Brain microvascular endothelial cell (primary cell): ENCODE measurements around the gene PITPNC1.

Experiments
- DNase-seq: peaks from one replicate; pipeline ENCODE4 v3.0.0-alpha.2; 2020
- H3K27ac ChIP-seq: fragments of 250-450 bp; sonication (Bioruptor Pico); 2 replicates; pipeline ENCODE4 v1.5.1; 2020; ENCODE audit warnings: mild to moderate bottlenecking, moderate library complexity
- H3K27me3 ChIP-seq: fragments of 250-450 bp; sonication (Bioruptor Pico); replicated peaks from 2 replicates; pipeline ENCODE4 v1.5.1; 2020; ENCODE audit warnings: mild to moderate bottlenecking
- H3K36me3 ChIP-seq: fragments of 250-450 bp; sonication (Bioruptor Pico); replicated peaks from 2 replicates; pipeline ENCODE4 v1.5.1; 2020; ENCODE audit warnings: mild to moderate bottlenecking
- H3K4me3 ChIP-seq: 2 replicates; pipeline ENCODE4 v1.5.1; 2011; ENCODE audit warnings: low read depth, mild to moderate bottlenecking, control low read depth, low read length, moderate library complexity
- CTCF ChIP-seq: IDR thresholded peaks from 2 replicates; pipeline ENCODE4 v1.5.1; 2011; ENCODE audit warnings: low read depth, mild to moderate bottlenecking, moderate library complexity, low read length, control low read depth, inconsistent platforms; ENCODE audit errors: missing control alignments
- in situ Hi-C: cut with HindIII; loops from 2 replicates; pipeline ENCODE4 v1.10.0; 2017; ENCODE audit warnings: low sequenced_read_pairs, low pct_ligation_motif_present

Gene PITPNC1

GRCh38 chr17:67671493-67671892, 294.4 kb downstream of the PITPNC1 start:
- Histone ChIP-seq H3K27me3 (no peaks in the 10 kb centered on the region), H3K4me3 (no peak overlapping the region), H3K27ac (no peak overlapping the region), H3K36me3 (no peaks in the 10 kb centered on the region)
- no peak for DNase-seq
- in situ Hi-C loops, result no loop called here
- no peak for TF ChIP-seq CTCF

GRCh38 chr17:67672592-67673335, 295.7 kb downstream of the PITPNC1 start:
- TF ChIP-seq CTCF, result no peak
- no peak for DNase-seq
- no peaks in the 10 kb centered on the region for H3K36me3 ChIP-seq
- H3K27ac ChIP-seq, result no peak overlapping the region
- in situ Hi-C loops, result no loop called here
- no peaks in the 10 kb centered on the region for H3K27me3 ChIP-seq
- no peak overlapping the region for H3K4me3 ChIP-seq

- Histone ChIP-seq H3K27ac (no peak overlapping the region), H3K4me3 (no peak overlapping the region), H3K27me3 (no peaks in the 10 kb centered on the region), H3K36me3 (no peaks in the 10 kb centered on the region)
- in situ Hi-C loops, result no loop called here
- no peak for DNase-seq
- no peak for TF ChIP-seq CTCF
These were observed 298.4 kb downstream of the PITPNC1 start for GRCh38 chr17:67675481-67675880.

- Histone ChIP-seq H3K4me3 (no peak overlapping the region), H3K27me3 (no peaks in the 10 kb centered on the region), H3K27ac (no peak overlapping the region), H3K36me3 (no peaks in the 10 kb centered on the region)
- in situ Hi-C loops, result no loop called here
- DNase-seq, result no peak
- no peak for TF ChIP-seq CTCF
These were observed 299.2 kb downstream of the PITPNC1 start for GRCh38 chr17:67676305-67676704.

GRCh38 chr17:67678414-67678813, 301.3 kb downstream of the PITPNC1 start:
- in situ Hi-C loops, result no loop called here
- TF ChIP-seq CTCF, result no peak
- Histone ChIP-seq H3K36me3 (no peaks in the 10 kb centered on the region), H3K27ac (no peak overlapping the region), H3K4me3 (no peak overlapping the region), H3K27me3 (no peaks in the 10 kb centered on the region)
- DNase-seq, result no peak

- no peak overlapping the region for H3K27ac ChIP-seq
- DNase-seq, result no peak
- no peaks in the 10 kb centered on the region for H3K27me3 ChIP-seq
- no peaks in the 10 kb centered on the region for H3K36me3 ChIP-seq
- TF ChIP-seq CTCF, result no peak
- H3K4me3 ChIP-seq, result no peak overlapping the region
- in situ Hi-C loops, result no loop called here
These were observed 302.1 kb downstream of the PITPNC1 start for GRCh38 chr17:67679225-67679624.
